Fibroblast of skin of left quadriceps (primary cell): ENCODE results near the gene CERS5.

ENCODE experiments used
- DNase-seq, 2 experiments: peaks; one replicate each; pipeline ENCODE4 v3.0.0-alpha.2; 2013; ENCODE audit warnings: low read depth in 2 of 2

The CERS5 gene

DNA sequence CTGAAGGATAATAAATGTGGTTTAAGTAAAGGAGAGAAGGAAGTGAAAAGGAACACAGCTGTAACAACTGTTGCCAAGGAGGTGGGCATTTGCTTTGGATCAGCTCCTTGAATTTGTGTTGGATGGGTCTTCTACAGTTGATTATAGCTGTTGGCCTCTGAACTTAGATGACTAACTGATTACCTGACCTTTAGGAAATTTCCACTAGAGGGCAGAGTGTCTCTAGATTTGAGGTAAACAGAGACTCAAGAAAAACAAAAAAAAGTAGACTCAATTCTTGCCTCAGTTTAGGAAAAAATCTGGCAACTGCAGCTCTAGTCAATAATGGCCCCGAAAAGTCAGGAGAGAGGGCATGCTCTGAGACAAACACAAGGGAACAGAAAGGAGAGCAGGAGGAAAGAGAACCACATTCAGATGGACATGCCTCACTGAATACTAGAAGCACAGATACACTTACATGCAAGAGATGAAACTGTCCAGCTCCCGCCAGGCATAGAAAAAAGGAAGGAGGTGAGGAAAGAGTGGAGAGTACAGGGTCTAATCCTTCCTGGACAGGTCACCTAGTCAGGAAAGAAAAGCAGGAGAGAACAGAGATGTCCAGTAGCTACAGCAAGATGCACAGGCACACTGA is 34.5 kb downstream of the CERS5 start:
- peak in 1 of 2 experiments; percentile 27 for DNase-seq

DNA sequence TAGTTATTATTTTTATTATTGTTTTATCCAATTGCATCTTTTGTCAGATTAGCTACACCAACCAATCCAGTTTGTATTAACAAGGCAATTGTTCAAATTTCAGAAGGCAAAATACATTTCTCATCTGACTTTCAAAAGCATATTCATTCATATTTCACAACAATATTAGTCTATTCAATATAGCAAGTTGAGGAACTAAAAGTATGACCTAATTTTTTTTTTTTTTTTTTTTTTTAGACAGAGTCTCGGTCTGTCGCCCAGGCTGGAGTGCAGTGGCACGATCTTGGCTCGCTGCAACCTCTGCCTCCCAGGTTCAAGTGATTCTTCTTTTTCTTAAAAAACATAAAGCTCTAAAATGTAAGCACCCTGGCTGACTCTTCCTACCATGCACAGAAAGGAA is 37.9 kb downstream of the CERS5 start:
- no peak for DNase-seq

GRCh38 chr12:50127546-50127945 is 39.6 kb downstream of the CERS5 start:
- no peak for DNase-seq

GRCh38 chr12:50123203-50123602 is 44.0 kb downstream of the CERS5 start:
- no peak for DNase-seq

GRCh38 chr12:50121641-50122040 is 45.5 kb downstream of the CERS5 start:
- no peak for DNase-seq

- no peak for DNase-seq
Observed at GRCh38 chr12:50120953-50121352, 46.2 kb downstream of the CERS5 start.

DNA sequence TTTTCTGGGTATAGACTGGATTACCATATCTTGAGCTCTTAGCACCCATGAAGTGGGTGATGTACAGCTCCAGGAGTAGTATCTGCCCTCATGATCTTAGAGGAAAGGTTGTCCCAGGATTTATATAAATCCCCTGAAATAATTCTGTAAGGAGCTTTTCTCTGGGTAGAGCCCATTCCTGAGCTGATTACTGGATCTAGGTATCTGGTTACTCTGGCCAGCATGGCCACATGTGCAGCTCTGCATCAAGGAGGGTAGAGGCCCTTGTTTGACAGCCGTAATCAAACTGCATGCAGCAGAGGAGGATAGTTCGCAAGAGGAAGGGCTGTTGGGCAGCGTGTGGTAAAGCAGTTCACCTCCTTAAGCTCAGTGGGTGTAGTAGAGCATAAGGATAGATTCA is 46.6 kb downstream of the CERS5 start:
- no peak for DNase-seq

GRCh38 chr12:50119387-50119786 is 47.8 kb downstream of the CERS5 start:
- DNase-seq, result no peak

- no peak for DNase-seq
Observed at GRCh38 chr12:50117057-50117622, 50.0 kb downstream of the CERS5 start.

GRCh38 chr12:50112456-50113218 is 54.5 kb downstream of the CERS5 start:
- no peak for DNase-seq

DNA sequence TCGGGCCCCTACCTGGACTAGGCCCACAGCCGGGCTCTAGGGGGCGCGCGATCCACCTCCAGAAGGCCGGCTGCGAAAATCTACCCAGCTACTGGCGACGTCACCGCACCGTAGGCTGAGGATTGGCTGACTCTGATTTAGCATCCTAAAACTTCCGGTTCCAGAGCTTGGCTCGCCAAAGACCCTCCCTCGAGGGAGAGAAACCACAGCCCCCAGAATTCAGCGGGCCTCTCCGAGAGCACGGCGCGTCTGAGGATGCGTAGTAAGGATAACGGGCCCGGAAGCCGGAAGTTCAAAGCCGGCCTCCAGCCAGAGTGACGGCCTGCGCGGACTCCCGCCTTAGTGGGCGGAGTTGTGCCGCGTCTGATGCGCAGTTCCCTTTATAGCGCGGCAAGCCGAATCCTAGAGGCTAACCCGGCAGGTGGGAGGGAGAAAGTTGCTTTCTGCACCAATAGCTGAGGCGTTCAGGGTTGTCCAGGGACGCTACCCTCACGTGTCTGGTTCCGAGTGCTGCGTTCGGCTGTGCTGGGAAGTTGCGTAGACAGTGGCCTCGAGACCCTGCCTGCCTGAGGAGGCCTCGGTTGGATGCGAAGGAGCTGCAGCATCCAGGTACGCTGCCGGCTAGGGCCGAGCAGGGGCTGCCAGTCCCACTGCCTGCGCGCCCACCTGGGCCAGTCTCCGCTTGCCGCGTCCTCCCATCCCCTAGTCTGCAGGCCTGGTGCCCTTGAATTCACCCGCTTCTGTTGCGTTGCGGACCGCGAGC is 55.3 kb downstream of the CERS5 start, which contains the start of gene COX14:
Gene COX14, plus strand, starts transcription at position 544 of the 763 bp plus-strand sequence. CDS start 7,808 bp downstream, outside the sequence.
- DNase-seq, result peak; percentile 99

DNA sequence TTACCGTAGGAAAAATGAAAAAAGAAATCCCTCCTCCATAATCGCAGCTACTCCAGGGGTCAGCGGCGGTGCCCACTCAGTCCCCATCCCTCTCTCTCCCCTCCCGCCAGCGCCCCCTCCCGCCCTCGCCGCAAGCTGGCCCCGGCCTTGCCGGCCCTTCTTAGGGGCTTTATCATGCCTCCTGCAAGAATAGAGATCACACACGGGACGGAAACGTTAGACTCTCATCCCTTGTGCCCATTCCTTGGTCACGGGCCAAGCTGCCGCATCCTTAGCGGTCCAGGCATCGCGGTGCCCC is 55.8 kb downstream of the CERS5 start:
- no peak for DNase-seq

DNA sequence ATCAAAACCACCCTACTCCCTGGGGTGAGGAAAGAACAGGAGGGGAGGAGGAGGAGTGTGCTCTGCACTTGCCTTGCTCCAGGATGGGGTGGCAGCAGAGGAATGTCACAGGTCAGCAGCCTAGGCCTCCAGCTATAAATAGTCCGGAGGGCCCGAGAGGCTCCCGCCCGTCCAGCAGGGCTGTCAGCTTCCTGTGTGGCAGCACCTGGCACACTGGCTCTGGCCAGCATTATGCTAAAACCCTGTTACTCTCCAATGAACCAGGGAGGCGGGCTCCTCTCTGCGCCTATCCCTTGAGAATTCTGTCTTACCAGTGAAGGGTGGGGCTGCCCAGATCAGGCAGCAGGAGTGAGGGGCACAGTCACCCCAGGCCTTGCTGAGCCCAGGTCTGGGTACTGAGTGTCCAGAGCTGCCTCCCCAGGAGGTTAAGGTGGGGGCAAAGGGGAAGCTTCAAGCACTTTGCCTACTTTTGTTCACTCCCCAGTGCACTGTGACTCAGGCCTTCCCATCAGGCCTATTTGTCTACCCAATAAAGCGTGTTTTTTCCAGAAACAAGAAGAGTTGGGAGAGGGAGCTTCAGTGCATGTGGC is 56.3 kb downstream of the CERS5 start:
- no peak for DNase-seq

DNA sequence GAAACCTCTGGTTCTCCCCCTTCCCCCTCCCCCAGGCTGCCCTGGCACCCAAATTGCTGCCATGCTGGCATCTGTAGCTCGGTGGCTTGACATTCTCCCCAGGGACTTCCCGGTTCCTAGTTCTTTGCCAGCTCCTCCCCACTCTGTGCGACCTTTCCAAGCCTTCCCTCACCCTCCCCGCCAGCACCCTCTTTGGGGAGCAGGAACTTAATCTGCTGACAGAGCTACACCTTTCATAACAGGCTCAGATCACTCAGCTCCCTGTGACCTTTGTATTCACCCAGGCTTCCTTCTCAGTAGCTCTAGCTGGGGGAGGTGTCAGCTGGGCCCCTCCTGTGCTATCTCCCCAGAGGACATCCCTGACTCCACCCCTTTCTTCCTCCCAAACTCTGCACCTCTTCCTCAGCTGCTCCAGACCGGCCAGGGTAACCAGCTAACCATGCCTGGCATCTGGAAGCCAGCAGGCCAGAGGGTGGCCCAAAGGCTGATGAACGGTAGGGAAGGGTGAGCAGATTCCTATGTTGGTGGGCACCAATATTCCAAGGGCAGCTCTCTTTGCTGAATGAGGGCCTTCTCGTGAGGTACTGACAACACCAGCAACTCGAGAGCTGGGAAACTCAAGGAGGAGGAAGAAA is 56.9 kb downstream of the CERS5 start:
- no peak for DNase-seq

GRCh38 chr12:50109319-50109718 is 57.9 kb downstream of the CERS5 start:
- no peak for DNase-seq

GRCh38 chr12:50107416-50108268 is 59.5 kb downstream of the CERS5 start:
- no peak for DNase-seq

DNA sequence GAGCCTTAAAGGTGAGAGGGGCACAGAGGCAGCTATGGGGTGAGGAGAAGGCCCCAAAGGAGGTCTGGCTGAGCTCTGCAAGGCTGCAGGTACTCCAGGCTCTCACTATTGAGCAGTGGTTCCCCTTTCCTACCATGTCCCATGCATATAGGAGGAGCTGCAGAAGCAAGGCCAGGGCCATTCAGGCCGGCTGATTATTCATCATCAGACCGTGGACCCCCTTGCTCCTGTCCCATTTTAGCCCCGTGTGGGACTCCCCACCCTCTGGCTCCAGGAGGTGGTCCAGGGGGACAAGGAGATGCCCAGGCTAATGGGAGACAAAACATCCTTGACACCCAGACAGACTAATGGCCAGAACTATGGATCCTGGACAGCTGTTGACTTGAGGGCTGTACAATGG is 60.3 kb downstream of the CERS5 start:
- no peak for DNase-seq

DNA sequence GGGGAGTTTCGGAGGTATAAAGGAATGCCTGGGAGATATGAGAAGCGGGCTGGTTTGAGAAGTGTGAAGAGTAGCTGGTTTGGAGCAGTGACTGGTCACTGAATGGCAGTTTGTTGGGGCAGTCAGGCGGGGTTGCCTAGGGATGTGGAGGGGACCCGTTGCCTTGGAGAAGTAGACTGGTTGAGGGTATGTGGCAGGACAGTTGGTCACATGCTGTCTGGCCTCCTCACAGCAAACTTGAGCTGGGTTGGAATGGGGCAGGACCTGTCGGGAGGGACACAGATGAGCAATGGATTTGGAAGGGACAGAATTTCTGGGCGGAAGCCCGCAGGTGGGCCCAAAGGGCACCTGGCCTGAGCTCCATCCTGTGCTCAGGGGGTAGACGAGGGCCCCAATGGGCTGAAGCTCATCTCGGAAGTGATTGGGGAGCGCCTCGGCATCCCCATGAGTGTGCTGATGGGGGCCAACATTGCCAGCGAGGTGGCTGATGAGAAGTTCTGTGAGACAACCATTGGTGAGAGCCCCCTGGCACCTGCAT is 61.2 kb downstream of the CERS5 start:
- no peak for DNase-seq

GRCh38 chr12:50104417-50105366 is 62.5 kb downstream of the CERS5 start:
- DNase-seq, result no peak
